Breast epithelium (tissue), 3 donors: ENCODE measurements around the gene SYMPK.

Experiments
- POLR2A ChIP-seq: fragments of 450-650 bp; IDR thresholded peaks from one replicate; pipeline ENCODE4 v1.6.1; 2016; ENCODE audit warnings: antibody characterized with exemption, mild to moderate bottlenecking, moderate library complexity
- POLR2AphosphoS5 ChIP-seq, 3 donors: sonication (generic); formaldehyde crosslinking; IDR thresholded peaks; one replicate each; pipeline ENCODE4 v1.6.1; 2017; ENCODE audit warnings: antibody characterized with exemption in 3 of 3
- TF ChIP-seq, protein P1 (sequence below), 3 donors: fragments of 450-650 bp; IDR thresholded peaks; one replicate each; pipeline ENCODE4 v1.5.1; 2016 to 2017; ENCODE audit warnings: antibody characterized with exemption in 3 of 3, mild to moderate bottlenecking in 3 of 3, moderate library complexity in 3 of 3

DNA sequence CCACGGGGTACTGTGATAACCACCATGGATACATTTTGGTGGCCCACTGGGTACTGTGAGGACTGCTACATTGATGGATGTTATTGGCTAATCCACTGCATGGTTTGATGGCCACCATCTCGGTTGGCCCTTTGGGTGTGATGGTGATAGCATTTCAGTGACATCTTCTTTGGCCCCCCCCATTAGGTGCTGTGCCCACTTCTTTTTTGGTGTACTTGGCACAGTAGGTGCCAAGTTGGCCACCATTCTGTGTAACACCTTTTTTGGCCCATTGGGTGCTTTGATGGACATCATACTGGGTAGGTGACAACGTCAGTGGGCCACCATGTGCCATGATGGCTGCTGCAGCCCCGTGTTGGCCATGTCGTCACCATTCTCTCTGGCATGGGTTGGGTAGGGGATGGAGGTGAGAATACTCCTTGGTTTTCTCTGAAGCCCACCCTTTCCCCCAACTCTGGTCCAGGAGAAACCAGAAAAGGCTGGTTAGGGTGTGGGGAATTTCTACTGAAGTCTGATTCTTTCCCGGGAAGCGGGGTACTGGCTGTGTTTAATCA lies 10.3 kb upstream of the SYMPK start:
- TF ChIP-seq, protein P1, sequence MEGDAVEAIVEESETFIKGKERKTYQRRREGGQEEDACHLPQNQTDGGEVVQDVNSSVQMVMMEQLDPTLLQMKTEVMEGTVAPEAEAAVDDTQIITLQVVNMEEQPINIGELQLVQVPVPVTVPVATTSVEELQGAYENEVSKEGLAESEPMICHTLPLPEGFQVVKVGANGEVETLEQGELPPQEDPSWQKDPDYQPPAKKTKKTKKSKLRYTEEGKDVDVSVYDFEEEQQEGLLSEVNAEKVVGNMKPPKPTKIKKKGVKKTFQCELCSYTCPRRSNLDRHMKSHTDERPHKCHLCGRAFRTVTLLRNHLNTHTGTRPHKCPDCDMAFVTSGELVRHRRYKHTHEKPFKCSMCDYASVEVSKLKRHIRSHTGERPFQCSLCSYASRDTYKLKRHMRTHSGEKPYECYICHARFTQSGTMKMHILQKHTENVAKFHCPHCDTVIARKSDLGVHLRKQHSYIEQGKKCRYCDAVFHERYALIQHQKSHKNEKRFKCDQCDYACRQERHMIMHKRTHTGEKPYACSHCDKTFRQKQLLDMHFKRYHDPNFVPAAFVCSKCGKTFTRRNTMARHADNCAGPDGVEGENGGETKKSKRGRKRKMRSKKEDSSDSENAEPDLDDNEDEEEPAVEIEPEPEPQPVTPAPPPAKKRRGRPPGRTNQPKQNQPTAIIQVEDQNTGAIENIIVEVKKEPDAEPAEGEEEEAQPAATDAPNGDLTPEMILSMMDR (IDR thresholded peaks at IDR 0.05), result no peak
- TF ChIP-seq POLR2AphosphoS5 (IDR thresholded peaks at IDR 0.05), result no peak
- TF ChIP-seq POLR2A, result no peak
